LNCAP (cell line): ENCODE results near the gene TNRC18.

Experiments
- TF ChIP-seq, protein P1 (sequence below): fragments of 450-650 bp; IDR thresholded peaks from 2 replicates; pipeline ENCODE4 v1.5.1; 2017; ENCODE audit warnings: mild to moderate bottlenecking

TNRC18 gene

DNA sequence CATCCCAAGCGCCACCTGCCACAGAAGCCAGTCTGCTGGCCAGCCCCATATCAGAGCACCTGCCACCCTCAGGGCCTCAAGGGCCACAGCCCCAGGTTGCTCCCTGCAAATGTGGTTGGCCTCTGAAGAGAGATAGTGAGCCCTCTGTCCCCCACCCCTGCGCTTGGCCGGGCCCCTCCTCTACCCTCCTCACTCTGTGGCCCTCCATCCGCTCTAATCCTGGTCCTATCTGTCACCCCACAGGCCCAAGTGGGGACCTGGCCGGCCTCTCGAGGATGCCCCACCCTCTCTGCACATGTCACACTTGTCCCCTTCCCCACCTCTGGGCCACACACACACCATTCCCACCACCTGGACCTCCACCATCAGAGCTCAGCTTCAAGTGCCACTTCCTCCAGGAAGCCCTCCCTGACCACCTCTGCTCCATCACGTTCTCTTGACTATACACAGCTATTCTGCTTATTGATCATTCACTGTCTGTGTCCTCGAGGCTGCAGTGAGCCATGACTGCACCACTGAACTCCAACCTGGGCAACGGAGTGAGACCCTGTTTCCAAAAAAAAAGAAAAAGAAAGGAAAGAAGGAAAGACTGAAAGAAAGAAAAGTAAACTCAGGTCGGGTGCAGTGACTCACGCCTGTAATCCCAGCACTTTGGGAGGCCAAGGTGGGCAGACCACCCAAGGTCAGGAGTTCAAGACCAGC, 42.4 kb downstream of the TNRC18 start:
- TF ChIP-seq, protein P1, sequence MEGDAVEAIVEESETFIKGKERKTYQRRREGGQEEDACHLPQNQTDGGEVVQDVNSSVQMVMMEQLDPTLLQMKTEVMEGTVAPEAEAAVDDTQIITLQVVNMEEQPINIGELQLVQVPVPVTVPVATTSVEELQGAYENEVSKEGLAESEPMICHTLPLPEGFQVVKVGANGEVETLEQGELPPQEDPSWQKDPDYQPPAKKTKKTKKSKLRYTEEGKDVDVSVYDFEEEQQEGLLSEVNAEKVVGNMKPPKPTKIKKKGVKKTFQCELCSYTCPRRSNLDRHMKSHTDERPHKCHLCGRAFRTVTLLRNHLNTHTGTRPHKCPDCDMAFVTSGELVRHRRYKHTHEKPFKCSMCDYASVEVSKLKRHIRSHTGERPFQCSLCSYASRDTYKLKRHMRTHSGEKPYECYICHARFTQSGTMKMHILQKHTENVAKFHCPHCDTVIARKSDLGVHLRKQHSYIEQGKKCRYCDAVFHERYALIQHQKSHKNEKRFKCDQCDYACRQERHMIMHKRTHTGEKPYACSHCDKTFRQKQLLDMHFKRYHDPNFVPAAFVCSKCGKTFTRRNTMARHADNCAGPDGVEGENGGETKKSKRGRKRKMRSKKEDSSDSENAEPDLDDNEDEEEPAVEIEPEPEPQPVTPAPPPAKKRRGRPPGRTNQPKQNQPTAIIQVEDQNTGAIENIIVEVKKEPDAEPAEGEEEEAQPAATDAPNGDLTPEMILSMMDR: no peak

DNA sequence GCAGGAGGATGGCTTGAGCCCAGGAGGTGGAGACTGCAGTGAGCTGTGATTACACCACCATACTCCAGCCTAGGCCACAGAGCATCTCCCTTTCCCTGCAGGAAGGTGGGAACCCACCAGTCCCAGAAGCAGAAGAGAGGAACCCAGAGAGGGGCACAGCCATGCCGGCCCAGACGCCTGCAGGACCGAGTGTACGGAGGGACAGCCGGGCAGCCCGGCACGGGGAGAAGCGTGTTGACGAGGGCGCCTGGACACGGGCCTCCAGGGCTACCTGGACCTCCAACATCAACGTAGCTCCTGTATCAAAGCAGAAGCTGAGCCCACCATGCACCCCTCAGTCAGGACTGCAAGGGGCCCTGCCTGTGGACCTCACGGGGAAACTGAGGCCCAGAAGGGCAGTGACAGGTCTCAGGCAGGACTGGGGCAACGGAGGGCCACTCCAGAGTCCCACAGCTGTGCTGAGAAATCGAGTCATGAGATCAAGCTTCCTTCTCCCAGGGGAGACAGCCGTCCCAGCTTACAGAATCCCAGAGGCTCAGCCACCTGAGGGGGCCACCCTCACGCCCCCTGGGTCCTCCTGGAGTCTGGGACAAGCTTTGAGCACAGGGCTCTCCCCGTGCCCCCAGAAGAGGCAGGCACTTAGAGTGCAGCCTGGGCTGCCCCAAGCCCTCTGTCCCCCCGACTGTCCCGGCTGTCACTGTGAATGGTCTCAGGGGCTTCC, 43.1 kb downstream of the TNRC18 start:
- TF ChIP-seq, protein P1: no peak

DNA sequence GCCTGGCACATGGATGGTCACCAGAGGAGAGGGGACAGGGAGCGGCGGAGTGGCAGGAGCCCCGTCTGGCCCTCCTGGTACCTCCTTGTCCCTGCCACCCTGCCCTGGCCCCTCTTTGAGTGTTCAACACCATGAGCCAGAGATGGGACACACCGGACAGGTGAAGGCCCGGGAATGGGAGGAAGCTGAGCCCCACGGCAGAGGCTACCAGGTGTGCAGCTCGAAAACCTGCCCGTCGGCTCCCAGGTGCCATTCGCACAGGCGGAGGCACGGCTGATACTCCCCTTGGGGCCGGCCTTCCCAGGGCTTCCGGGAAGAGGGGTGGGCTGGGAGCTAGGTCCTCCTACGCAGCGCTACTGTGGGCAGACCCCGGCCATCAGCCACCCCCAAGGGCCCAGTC, 44.1 kb downstream of the TNRC18 start:
- TF ChIP-seq, protein P1: no peak

DNA sequence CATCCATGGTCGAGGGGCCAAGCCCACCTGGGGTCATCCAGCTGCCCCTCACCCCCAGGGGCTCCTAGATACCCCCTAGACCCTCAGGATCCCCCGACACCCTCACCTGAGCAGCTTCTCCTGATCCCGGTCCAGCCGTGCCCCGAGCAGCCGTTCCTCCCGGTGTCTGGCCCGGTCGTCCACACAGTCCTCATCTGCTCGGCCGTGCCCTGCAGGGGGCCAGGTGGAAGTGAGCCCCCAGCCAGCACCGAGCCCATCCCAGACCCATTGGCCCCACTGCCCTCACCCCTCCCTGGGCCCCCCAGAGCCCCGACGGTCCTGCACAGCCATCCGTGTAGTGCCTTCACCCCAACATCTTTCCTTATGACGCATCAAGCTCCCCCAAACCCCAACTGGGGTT, 45.8 kb downstream of the TNRC18 start:
- TF ChIP-seq, protein P1: no peak

DNA sequence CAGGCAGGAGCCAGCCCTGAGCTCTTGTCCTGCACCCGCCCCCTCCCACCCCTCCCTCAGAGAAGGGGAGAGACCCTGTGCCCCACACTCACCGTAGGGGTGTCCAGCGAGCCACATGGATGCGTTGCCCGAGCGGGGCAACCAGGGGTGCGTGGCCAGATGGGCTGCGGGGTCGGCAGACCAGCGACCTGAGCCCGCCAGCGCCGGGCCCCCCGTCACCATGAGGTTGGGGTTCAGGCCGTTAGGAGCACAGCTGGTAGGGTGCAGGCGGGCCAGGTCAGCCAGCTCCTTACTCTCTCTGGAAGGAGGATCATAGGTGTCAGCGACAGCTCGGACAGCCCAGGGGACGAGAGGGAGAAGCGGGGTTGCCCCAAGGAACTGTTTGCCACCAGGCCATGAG, 46.4 kb downstream of the TNRC18 start:
- TF ChIP-seq, protein P1: no peak

DNA sequence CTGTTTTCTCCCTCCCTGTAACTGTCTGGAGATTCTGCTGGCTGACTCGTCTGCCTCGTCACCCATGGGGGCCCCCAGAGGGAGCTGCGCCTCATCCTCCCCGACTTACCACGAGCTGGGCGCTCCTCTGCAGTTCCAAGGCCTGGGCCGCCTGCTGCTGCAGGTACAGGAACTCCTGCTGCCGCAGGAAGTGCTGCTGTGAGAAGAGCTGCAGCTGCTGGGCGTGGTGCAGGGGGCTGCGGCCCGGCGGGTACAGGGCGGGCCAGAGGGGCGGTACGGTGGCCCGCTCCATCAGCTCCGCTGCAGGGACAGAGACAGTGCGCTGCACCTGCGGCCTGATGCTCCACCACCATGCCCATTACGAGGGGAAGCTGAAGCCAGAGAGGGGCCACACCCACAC, 47.7 kb downstream of the TNRC18 start:
- TF ChIP-seq, protein P1: no peak

DNA sequence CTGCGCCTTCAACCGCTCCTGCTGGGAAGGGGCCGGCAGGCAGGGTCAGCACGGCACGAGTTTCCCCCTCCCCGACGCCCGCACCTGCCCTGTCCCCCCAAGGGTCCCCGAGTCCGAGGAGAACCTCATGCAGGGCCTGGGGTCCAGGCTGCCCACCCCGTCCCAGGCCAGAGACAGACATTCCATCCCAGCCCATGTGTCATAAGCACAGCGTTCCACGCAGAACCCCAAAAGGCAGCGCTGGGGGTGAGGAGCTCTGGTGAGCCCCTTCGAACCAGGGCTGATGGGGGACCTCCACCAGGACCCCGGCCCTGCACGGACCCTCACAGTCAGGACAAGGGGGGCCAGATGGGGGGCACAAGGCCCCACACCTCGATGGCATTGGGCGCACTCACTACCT, 49.2 kb downstream of the TNRC18 start:
- TF ChIP-seq, protein P1: no peak
